NCI-H82 treated with DMSO at 0.1 percent for 48 hours (cell line): ENCODE data around the gene CCDC136.

Experiments
- DNase-seq: peaks from one replicate; lab custom pipeline; 2025; ENCODE audit not compliant: unreplicated experiment; lab: John Stamatoyannopoulos, UW

CCDC136 gene

DNA sequence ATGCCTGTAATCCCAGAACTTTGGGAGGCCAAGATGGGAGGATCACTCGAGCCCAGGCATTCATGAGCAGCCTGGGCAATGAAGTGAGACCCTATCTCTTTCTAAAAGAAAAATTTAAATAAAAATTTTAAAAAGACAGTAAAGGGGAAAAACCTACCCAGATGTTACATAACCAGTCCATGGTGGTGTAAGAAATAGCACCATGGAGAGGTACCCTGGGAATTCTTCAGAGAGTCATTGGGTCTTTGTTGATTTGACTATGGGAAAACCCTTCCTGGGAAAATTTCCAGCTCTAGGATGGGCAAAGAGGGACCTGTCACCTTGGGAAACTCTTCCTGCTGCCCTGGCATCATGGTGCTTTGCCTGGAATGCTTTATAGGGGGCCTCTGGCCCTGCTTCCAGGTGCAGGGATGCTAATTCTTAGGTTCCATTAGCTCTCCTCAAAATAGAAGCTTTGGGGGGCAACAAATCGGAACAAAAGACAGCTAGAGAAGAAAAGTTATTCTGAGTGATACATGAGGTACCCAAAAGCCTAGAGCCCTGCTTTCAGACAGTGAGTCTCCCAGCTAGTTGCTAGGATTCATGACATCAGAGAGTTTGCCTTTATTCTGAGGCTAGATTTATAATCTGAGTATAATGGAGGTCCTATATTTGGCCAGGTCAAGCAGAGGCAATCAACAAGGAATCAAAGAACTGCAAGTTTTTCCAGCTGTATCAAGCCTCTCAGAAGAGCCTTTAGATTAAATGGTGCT is 10.1 kb downstream of the CCDC136 start:
- DNase-seq, result no peak

DNA sequence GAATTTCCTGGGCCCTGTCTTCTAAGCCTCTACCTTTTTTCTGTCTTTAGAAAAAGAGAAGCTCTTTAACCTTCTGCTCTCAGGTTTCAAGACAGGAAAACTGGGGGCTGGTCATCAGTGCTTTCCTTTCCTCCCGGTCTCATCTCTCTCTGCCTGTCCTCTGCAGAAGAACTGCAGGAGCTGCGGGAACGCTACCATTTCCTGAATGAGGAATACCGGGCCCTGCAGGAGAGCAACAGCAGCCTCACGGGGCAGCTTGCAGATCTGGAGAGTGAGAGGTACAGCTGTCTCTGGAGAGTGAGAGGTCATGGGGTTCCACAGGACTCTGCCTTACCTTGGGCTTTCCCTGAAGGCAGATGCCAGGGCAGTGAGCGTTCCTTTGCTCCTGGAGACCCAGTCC is 12.7 kb downstream of the CCDC136 start:
- DNase-seq, result no peak

DNA sequence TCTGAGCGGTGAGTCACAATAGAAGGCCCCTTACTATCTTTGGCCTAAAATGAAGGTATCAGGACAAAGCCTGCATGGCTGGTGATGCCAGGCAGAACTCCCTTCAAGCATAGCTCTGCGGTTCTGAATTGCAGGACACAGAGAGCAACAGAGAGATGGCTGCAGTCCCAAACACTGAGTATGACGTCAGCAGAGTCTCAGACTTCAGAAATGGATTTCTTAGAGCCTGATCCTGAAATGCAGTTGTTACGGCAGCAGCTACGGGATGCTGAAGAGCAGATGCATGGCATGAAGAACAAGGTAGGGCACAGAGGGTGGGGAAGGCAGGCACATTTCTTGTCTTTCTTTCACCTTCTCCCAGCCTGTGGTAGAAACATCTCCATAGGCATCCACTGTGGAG is 13.5 kb downstream of the CCDC136 start:
- no peak for DNase-seq

DNA sequence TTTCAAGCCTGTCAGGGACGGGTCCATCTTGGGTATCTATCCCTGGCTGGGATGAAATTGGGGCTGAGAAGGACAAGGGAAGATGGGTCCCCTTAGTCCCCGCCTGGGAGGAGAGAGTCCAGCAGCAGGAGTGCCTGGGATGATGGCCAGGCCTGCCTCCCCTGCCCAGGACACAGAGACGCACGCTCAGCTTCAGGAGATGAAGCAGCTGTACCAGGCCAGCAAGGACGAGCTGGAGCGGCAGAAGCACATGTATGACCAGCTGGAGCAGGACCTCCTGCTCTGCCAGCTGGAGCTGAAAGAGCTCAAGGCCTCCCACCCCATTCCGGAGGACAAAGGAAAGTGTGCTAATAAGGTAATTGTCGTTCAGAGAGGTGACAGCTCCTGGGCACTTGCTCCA is 15.4 kb downstream of the CCDC136 start:
- no peak for DNase-seq

DNA sequence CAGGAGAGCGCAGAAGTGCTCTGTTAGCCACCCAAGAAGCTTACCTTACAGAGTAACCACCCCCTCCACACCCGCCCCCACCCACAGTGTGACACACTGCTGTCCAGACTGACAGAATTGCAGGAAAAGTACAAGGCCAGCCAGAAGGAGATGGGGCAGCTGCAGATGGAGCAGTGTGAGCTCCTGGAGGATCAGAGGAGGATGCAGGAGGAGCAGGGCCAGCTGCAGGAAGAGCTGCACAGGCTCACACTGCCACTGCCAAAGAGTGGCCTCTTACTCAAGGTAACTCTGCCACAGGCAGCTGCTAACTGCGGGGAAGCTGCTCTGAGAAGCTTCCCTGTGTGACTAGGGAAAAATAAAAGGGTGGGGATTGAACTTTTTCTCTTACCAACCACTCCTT is 17.6 kb downstream of the CCDC136 start:
- DNase-seq, result no peak

DNA sequence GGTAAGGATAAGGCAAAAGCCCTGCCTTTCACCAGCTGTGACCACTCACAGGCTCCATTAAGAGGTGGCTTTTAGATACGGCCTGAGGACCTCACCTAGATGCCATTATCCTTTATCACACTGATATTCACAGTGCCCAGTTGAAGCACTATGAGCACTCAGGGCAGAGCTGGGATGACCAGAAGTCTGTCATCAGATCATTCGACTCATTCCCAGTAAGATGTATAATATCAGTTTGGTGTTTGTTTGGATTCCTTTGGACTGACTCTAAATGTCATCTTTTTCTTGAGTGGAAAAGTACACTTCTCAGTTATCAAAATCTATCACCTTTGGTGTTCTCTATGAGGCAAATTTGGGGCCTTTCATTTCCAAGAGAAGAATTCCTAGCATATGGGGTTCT is 18.7 kb downstream of the CCDC136 start:
- no peak for DNase-seq

DNA sequence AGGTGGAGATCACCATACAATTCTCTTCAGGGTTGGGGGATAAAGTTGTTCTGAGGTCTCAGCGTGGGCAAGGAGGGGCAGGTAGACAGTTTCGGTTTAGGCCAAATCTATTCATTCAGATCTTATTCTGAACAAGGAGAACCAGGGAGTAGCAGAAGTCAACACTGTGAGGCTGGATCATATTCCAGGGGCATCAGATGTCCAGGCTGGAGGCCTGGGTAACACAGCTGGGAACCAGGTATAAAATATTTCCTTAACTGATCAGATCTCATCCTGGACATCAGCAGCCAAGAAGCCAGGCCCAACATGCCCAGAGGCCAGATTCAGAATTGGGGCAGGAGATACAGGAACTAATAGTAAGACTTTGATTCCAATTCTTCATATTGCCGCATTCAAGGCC is 19.2 kb downstream of the CCDC136 start:
- DNase-seq, result no peak

DNA sequence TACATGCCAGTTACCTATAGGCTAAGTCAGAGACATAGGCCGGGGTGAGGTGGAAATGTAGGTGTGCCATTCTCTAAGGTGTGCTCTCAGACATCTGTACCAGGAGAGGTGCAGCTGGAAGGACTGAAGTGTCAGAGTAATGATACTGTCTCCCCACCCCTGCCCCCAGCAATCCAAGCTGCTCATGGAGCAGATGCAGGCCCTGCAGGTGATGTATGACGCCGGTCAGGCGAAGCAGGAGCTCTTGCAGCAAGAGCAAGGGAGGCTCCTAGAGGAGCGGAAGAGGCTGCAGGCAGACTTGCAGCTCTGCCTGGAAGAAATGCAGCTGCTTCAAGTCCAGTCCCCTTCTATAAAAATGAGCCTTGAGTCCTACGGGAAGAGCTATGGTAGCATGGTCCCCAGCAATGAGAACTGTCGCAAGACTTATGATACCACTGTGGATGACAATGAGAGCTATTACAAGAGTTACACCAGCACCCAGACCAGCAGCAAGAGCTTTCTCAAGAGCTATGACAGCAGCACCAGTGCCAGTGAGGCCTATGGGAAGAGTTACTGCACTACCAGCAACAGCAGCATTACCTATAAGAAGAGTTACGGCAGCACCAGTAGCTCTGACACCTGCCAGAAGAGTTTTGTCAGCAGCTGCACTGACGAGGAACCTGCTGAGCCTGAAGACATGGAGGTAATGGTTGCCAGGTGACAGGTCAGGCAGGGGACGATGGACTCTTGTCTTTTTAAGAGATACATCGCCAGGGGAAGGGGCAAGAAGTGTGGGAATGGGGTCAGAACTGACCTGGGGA is 20.1 kb downstream of the CCDC136 start:
- no peak for DNase-seq

DNA sequence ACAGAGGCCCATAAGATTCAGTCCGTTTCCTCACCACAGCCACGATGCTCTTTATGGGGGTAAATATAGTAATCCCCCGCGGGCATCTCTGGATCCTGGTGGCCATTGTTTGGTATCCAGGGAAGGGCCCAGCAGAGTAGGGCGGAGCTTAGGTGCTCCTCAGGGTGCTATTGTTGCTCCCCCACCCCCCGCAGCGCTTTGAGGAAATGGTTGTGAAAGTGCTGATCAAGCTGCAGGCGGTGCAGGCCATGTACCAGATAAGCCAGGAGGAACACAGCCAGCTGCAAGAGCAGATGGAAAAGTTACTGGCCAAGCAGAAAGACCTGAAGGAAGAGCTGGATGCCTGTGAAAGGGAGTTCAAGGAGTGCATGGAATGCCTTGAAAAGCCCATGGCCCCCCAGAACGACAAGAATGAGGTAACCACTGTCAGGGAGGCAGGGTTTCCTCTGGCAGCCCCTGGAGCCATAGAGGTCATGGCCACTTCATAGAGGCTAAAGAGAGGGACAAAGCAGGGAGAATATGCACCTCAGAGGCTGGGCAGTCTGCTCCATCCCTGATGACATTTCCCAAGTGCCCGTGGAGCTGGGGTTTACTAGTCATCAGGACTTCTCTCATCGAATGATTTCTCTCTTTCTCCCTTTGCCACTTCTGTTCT is 20.9 kb downstream of the CCDC136 start:
- DNase-seq, result no peak

DNA sequence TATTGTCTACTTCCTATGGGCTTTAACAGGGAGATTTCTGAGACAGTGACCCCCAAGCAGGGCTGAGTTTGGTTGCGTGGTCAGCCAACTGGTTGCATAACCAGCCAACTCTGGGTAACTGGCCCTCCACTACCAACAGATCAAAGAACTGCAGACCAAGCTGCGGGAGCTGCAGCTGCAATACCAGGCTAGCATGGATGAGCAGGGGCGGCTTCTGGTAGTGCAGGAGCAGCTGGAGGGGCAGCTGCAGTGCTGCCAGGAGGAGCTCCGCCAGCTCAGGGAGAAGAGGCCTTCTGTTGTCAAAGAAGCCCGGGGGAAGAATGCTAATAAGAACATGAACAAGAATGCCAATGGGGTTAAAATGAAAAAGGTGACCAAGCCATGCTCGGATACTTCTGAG is 22.7 kb downstream of the CCDC136 start:
- DNase-seq, result no peak

DNA sequence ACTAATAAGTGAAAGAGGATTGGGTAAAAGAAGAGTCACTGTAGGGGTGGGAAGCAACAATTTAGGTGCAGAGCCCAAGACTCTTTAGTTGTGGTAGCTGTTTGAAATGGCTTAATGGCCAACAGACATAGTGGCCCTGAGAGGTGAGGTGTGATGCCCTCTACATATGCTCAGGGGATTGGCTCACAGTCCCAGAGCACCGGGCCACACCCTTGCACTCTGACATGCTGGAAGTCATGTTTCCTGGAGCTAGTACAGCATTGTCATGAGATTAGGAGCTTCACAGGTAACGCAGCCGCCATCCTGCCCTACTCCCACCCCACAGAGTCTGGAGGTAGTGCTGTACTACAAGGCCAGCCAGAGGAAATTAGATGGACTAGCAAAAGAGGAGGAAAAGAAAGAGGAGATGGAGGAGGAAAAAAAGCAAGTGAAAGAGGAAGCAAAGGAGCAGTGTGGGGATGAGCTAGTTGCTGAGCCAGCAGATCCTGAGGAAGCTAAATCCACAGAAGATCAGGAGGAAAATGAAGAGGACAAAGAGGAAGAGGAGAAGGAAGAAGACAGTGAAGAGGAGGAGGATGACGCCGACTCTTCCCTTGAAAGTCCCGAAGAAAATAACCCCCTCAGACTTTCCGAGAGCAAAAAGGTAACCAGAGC is 23.6 kb downstream of the CCDC136 start:
- DNase-seq, result no peak

DNA sequence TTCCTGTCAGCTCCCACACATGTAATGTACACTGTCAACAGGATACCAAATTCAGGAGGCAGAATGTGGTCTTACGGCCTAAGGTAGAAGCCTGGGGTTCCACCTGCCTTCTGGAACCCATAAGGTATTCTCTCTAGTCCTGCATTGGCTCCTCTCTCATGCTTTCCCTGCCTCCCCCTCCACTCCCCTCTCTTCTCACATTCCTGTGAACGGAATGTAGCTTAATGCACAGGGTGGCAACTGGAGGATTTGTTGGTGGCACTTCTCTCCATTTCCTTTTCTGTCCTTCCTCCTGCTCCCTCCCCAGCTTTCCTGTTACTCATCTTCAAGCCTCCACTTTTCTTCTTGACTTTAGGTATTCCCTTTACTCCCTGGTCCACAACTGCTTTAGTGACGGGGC is 26.9 kb downstream of the CCDC136 start:
- DNase-seq, result no peak

DNA sequence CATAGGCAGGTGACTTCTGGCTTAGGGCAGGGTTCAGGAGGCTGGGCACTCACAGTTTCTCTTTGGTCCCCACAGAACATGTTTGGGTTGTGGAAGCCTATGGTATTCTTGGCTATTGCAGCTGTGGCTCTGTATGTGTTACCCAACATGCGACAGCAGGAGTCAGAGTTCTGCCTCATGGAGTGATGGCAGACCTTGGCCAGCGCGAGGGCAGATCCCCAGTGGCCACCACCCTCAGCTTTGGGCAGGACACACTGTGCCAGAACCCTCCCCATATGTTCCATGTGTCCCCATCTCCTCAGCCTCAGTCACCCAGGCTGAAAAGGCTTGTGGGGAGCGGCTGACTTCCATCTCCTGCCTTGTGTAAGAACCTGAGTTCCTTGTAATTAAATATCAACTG is 30.0 kb downstream of the CCDC136 start:
- DNase-seq, result no peak

DNA sequence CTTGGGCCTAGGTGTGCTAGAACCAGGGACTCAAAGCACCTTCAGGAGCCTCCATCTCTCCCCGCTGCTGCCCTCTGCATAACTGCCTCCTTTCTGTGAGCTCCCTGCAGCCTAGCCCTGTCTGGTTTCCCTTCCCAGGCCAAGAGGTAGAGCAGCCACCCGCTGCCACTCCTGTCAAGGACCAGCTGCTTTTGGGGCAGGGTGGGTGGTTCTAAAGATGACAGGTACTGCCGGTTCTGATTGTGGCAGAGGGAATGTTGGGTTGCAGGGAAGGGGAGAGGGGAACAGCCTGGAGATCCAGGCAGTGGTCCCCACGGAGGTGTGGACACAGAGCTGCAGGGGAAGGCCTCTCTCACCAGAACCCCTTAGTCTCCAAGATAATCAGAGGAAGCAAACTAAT is 34.7 kb downstream of the CCDC136 start:
- no peak for DNase-seq

DNA sequence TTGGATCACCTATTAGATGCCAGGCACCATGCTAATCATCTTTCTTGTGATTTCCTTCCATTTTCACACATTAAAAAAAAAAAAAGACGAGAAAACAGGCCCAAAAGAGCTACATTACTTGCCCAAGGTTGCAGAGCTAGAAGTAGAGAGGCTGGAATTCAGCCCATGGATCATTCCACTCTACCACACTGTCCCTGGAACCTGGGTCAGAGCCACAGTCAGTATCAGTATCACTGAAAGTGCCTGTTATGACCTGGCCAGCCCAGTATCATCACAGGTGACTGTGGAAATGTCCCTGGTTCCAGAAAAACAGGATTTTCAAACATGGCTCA is 35.1 kb downstream of the CCDC136 start:
- DNase-seq, result no peak

DNA sequence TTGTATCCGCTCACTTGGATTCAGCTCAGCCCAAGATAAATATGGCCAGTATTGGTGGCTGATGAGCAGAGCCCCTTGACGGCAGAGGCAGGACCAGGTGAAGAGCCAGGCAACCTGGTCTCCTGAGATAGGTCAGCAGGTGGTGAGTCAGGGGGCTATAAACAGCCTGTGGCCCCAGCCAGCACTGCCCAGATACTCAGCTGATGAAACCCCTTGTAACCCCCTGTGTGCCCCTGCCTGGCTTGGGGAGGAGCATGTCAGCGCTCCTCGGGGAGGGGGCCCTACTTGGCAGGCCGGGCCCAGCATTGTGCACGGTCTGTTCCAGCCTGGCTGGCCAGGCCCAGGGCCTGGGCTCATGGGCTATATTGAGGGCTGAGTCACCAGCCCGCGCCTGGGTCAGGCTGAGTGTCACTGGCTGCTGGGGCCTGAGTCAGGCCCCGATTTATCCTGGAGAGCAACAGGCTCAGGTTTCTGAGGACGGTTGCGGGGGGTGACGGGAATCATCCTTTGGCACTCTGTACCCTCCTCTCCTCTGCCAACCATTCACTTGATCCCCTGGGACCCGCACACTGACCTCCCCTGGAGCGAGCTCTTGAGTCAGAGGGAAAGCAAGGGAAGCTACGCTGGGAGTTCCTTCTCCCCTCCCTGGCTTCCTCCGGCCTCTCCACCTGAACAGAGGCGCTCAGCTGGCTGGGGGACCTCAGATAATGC is 35.6 kb downstream of the CCDC136 start:
- DNase-seq, result no peak

DNA sequence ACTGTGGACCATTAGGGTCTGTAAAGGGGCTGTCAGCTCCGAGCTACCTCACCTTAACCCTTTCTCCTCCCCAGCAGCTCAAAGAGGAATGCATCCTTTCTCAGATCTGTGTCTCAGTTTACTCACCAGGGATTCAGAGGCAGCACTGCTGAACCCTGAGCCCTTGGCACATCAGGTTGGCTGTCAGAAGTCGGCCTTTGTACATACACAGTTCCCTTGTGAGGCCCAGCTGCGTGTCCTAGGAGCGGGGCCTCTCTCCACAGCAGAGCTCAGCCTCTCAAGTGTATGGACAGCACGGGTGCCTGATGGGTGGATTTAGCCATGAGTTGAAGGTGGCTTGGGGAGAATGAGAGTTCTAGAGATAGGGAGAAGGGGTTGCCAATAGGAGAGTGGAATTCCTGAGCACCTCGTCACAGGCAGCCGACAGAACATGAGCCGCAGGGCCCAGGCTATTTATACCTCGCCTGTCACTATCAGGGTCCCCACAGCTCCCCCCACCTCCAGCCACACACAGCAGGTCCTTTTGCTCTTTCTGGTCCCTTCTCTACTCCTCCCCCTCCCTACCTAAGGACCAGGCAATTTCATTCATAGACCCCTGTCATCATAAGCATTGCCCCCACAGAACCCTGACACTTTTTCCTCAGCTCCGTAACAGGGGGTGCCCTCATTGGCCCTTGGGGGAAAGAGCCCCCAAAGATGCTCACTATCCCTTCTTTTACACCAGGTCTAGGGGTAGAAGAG is 36.4 kb downstream of the CCDC136 start:
- DNase-seq, result no peak

DNA sequence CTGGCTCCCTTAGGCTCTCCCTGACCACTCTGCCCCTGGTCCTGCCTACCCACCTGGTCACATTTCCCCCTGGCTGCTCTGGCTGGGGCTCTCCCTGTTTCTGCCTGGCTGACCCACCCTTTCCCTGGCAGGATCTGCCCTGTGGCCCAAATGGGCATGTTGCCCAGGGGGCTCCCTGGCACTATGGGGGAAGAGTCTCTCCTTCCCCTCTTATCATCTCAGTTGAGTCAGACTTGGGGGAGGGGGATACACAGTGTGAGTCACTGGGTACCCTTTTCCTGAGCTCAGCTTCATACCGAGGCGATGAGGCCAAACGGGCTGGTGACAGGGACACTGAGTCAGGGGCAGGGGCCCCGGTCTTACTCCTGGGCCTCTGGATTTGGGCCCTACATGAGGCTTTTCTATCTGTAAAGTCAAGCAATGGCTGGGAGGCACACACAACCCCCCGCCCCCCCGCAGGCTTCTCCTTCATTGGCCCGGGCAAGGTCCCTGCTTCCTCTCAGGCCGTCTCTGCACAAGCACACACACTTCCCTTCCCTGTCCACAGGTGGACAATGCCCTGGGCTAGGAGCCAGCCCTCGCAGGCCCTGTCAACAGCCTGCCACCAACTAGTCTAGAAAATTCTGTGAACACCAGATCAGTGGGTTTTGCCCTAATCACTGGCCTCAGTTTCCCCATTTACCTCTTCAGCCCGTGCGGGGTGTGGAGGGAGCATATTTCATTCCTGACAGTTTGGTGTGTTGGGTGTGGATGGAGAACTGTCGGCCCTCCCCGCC is 37.8 kb downstream of the CCDC136 start:
- DNase-seq, result no peak
